ENCODE measurements around the gene PFDN1.

The PFDN1 gene

DNA sequence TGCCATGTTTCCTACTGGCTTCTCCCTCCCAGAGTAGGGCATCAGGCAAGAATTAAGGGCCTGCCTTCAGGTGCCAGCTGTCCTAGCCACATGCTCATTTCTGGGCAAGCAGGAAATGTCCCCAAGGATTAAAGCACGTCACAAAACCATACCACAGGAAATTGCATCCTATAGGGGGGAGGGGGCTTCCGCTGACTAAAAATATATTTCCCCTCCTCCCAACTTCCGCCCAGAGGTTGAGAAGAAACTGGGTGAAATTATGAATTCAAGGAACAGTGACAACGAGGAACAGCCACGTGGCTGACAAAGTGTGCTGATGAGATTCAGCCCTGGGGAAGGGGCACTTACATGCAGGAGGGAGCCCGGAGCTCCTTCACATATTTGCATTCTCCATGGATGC is 39.4 kb upstream of the PFDN1 start:
- H3K4me2 ChIP-seq (ENCODE audit: low read length), result peak overlapping the region; percentile 61
- peaks cover 43% of the 10 kb centered on the region for H3K4me1 ChIP-seq (ENCODE audit: control insufficient read depth, low read length)
- no peaks in the 10 kb centered on the region; the same call in 1 of the 2 replicates for H4K20me1 ChIP-seq (ENCODE audit: control insufficient read depth, insufficient read depth, low read depth, low read length)
- no peaks in the 10 kb centered on the region for H3K36me3 ChIP-seq (ENCODE audit: control insufficient read depth, low read length)
- no peaks in the 10 kb centered on the region for H3K79me2 ChIP-seq (ENCODE audit: control insufficient read depth, low read length)
- no peak for TF ChIP-seq EZH2phosphoT487 (IDR thresholded peaks at IDR 0.05; ENCODE audit: borderline replicate concordance, low read length)
- TF ChIP-seq, protein P1, sequence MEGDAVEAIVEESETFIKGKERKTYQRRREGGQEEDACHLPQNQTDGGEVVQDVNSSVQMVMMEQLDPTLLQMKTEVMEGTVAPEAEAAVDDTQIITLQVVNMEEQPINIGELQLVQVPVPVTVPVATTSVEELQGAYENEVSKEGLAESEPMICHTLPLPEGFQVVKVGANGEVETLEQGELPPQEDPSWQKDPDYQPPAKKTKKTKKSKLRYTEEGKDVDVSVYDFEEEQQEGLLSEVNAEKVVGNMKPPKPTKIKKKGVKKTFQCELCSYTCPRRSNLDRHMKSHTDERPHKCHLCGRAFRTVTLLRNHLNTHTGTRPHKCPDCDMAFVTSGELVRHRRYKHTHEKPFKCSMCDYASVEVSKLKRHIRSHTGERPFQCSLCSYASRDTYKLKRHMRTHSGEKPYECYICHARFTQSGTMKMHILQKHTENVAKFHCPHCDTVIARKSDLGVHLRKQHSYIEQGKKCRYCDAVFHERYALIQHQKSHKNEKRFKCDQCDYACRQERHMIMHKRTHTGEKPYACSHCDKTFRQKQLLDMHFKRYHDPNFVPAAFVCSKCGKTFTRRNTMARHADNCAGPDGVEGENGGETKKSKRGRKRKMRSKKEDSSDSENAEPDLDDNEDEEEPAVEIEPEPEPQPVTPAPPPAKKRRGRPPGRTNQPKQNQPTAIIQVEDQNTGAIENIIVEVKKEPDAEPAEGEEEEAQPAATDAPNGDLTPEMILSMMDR (IDR thresholded peaks at IDR 0.05; ENCODE audit: low read depth, low read length, poor library complexity, severe bottlenecking), result no peak
- H3F3A ChIP-seq (ENCODE audit: control insufficient read depth, insufficient read depth), result no peaks in the 10 kb centered on the region
- peaks cover 38% of the 10 kb centered on the region for H3K27me3 ChIP-seq (ENCODE audit: control insufficient read depth, low read length)
- no peaks in the 10 kb centered on the region for H3K9me3 ChIP-seq (ENCODE audit: control insufficient read depth, insufficient read depth, low read length)
- H3K27ac ChIP-seq (ENCODE audit: low read depth, low read length), result no peak overlapping the region
- H3K9me2 ChIP-seq (replicated peaks; ENCODE audit: control insufficient read depth, low read length), result no peaks in the 10 kb centered on the region
- H3K4me3 ChIP-seq (ENCODE audit: low read length), result peak overlapping the region; percentile 52

DNA sequence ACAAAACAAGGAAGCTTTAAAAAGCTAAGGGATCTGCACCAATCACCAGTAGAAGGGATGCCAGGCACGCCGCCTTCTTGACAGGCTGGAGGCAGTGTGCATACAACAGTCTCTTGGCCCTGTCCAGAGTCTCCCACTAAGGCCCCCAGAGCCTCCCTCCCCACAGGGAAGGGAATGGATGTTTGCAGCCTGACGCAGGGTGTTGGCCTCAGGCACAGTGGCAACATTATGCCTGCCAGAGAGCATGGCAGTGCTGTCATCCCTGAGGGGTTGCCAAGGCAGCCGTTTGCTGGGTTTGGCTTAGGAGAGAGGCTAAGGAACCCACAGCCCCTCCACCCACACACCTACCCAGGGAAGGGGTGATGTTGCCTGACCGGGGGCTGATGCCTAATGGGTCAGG is 38.7 kb upstream of the PFDN1 start:
- Histone ChIP-seq H3K27me3 (ENCODE audit: control insufficient read depth, low read length) (peaks cover 34% of the 10 kb centered on the region), H3K36me3 (ENCODE audit: control insufficient read depth, low read length) (no peaks in the 10 kb centered on the region), H4K20me1 (ENCODE audit: control insufficient read depth, insufficient read depth, low read depth, low read length) (no peaks in the 10 kb centered on the region; the same call in 1 of the 2 replicates), H3K27ac (ENCODE audit: low read depth, low read length) (no peak overlapping the region), H3K9me3 (ENCODE audit: control insufficient read depth, insufficient read depth, low read length) (no peaks in the 10 kb centered on the region), H3K9me2 (replicated peaks; ENCODE audit: control insufficient read depth, low read length) (no peaks in the 10 kb centered on the region), H3K4me2 (ENCODE audit: low read length) (peak overlapping the region; percentile 61; the same call in 1 of the 2 replicates), H3K4me3 (ENCODE audit: low read length) (peak overlapping the region; percentile 52; the same call in 1 of the 2 replicates), H3F3A (ENCODE audit: control insufficient read depth, insufficient read depth) (no peaks in the 10 kb centered on the region), H3K4me1 (ENCODE audit: control insufficient read depth, low read length) (peaks cover 40% of the 10 kb centered on the region), H3K79me2 (ENCODE audit: control insufficient read depth, low read length) (no peaks in the 10 kb centered on the region)
- no peak for TF ChIP-seq EZH2phosphoT487 (IDR thresholded peaks at IDR 0.05; ENCODE audit: borderline replicate concordance, low read length)
- TF ChIP-seq, protein P1 (IDR thresholded peaks at IDR 0.05; ENCODE audit: low read depth, low read length, poor library complexity, severe bottlenecking), result no peak

DNA sequence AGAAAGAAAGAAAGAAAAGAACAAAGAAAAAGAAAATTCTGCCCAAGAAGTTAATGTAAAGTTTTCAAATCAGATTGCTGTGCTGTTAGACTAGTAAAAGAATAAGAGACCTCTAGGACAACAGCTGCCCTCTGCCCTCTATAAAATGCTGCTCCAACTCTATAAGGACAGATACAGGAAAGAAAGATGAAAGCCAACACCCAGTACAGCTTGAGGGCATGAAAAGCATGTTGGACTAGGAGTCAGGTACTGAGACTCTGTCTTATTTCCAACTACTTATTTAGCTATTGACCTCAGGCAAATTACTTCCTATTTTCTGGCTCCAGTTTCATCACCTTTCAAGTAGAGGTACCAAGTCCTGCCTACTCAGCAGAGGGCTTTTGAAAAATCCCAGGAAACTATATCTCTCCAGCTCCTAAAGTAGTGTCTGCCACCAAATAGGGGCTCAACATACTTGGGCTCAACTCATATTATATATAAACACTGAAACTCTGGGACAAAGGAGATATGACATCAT is 37.8 kb upstream of the PFDN1 start:
- H4K20me1 ChIP-seq (ENCODE audit: control insufficient read depth, insufficient read depth, low read depth, low read length), result no peaks in the 10 kb centered on the region; the same call in 1 of the 2 replicates
- no peaks in the 10 kb centered on the region for H3K9me2 ChIP-seq (replicated peaks; ENCODE audit: control insufficient read depth, low read length)
- no peaks in the 10 kb centered on the region for H3F3A ChIP-seq (ENCODE audit: control insufficient read depth, insufficient read depth)
- no peaks in the 10 kb centered on the region for H3K79me2 ChIP-seq (ENCODE audit: control insufficient read depth, low read length)
- H3K27me3 ChIP-seq (ENCODE audit: control insufficient read depth, low read length), result peaks cover 26% of the 10 kb centered on the region
- no peak overlapping the region for H3K4me3 ChIP-seq (ENCODE audit: low read length)
- H3K9me3 ChIP-seq (ENCODE audit: control insufficient read depth, insufficient read depth, low read length), result no peaks in the 10 kb centered on the region
- no peak overlapping the region for H3K4me2 ChIP-seq (ENCODE audit: low read length)
- no peak overlapping the region for H3K27ac ChIP-seq (ENCODE audit: low read depth, low read length)
- TF ChIP-seq EZH2phosphoT487 (IDR thresholded peaks at IDR 0.05; ENCODE audit: borderline replicate concordance, low read length), result no peak
- TF ChIP-seq, protein P1 (IDR thresholded peaks at IDR 0.05; ENCODE audit: low read depth, low read length, poor library complexity, severe bottlenecking), result no peak
- no peaks in the 10 kb centered on the region for H3K36me3 ChIP-seq (ENCODE audit: control insufficient read depth, low read length)
- peaks cover 32% of the 10 kb centered on the region for H3K4me1 ChIP-seq (ENCODE audit: control insufficient read depth, low read length)
